WTC11 (cell line): ENCODE data around the gene HEATR5A. TPM values are rescaled to one million over a fixed set of nuclear protein-coding genes. Genes with fewer than 3 reads are reported as not detected.

Source experiments
- ATAC-seq: fragments of 200-7000 bp; cut with Tn5 transposase; 2 replicates; pipeline ENCODE4 v1.10.0; 2021; ENCODE audit warnings: mild to moderate bottlenecking, moderate library complexity
- CTCF ChIA-PET: fragments of 300-600 bp; sonication (Branson Sonifier 250); formaldehyde crosslinking; loops from one replicate; lab custom pipeline; 2021; ENCODE audit warnings: antibody characterized with exemption; lab: Charles Lee
- POLR2A ChIA-PET: fragments of 350-600 bp; sonication (Branson Sonifier 250); formaldehyde crosslinking; loops from one replicate; lab custom pipeline; 2021; ENCODE audit warnings: antibody characterized with exemption; lab: Charles Lee
- DNase-seq: peaks from one replicate; pipeline ENCODE4 v3.0.0; 2021; ENCODE audit warnings: low spot score
- H3K27ac Mint-ChIP-seq: 2 replicates; pipeline ENCODE4 v1.8.0; 2021; ENCODE audit warnings: mixed read lengths
- H3K27me3 Mint-ChIP-seq: 2 replicates; pipeline ENCODE4 v1.8.0; 2021; ENCODE audit warnings: low read depth, mild to moderate bottlenecking, moderate library complexity, mixed read lengths
- H3K36me3 Mint-ChIP-seq: 2 replicates; pipeline ENCODE4 v1.8.0; 2021; ENCODE audit warnings: mixed read lengths
- H3K4me1 Mint-ChIP-seq: 2 replicates; pipeline ENCODE4 v1.8.0; 2022; ENCODE audit warnings: mixed read lengths
- H3K4me3 Mint-ChIP-seq: 2 replicates; pipeline ENCODE4 v1.8.0; 2021; ENCODE audit warnings: mild to moderate bottlenecking, moderate library complexity, mixed read lengths
- H3K9me3 Mint-ChIP-seq: 2 replicates; pipeline ENCODE4 v1.8.0; 2021; ENCODE audit warnings: mixed read lengths
- ATF1 ChIP-seq: sonication (generic); formaldehyde crosslinking; IDR thresholded peaks from 2 replicates; pipeline ENCODE4 v1.8.1; 2023; ENCODE audit warnings: mild to moderate bottlenecking, moderate library complexity, missing genetic modification reagents
- FOXJ3 ChIP-seq: sonication (generic); formaldehyde crosslinking; IDR thresholded peaks from 2 replicates; pipeline ENCODE4 v1.9.0; 2021; ENCODE audit warnings: missing genetic modification reagents, mild to moderate bottlenecking, borderline replicate concordance
- FOXK1 ChIP-seq: sonication (generic); formaldehyde crosslinking; IDR thresholded peaks from 2 replicates; pipeline ENCODE4 v1.8.0; 2022; ENCODE audit warnings: mild to moderate bottlenecking, moderate library complexity, missing genetic modification reagents
- HMGXB4 ChIP-seq: sonication (generic); formaldehyde crosslinking; IDR thresholded peaks from 2 replicates; pipeline ENCODE4 v1.8.1; 2023; ENCODE audit warnings: mild to moderate bottlenecking, moderate library complexity, missing genetic modification reagents
- JAZF1 ChIP-seq: fragments of 250-450 bp; sonication (Bioruptor Pico); IDR thresholded peaks from 2 replicates; pipeline ENCODE4 v1.9.0; 2021; ENCODE audit warnings: moderate library complexity, mild to moderate bottlenecking, inconsistent platforms
- KAT7 ChIP-seq: sonication (generic); formaldehyde crosslinking; IDR thresholded peaks from 2 replicates; pipeline ENCODE4 v1.8.1; 2023; ENCODE audit warnings: missing genetic modification reagents, mild to moderate bottlenecking, borderline replicate concordance
- MYBL2 ChIP-seq: sonication (generic); formaldehyde crosslinking; IDR thresholded peaks from 2 replicates; pipeline ENCODE4 v1.8.1; 2023; ENCODE audit warnings: mild to moderate bottlenecking, moderate library complexity, missing genetic modification reagents
- SOX15 ChIP-seq: fragments of 250-450 bp; sonication (Bioruptor Pico); IDR thresholded peaks from 2 replicates; pipeline ENCODE4 v1.9.0; 2021; ENCODE audit warnings: mild to moderate bottlenecking
- TEAD1 ChIP-seq: sonication (generic); formaldehyde crosslinking; IDR thresholded peaks from 2 replicates; pipeline ENCODE4 v1.8.0; 2022; ENCODE audit warnings: mild to moderate bottlenecking, missing genetic modification reagents
- TEAD4 ChIP-seq: sonication (generic); formaldehyde crosslinking; IDR thresholded peaks from 2 replicates; pipeline ENCODE4 v1.8.0; 2022; ENCODE audit warnings: mild to moderate bottlenecking, missing genetic modification reagents
- ZNF138 ChIP-seq: sonication (generic); formaldehyde crosslinking; conservative IDR thresholded peaks from 2 replicates; pipeline ENCODE4 v1.8.1; 2022; ENCODE audit warnings: mild to moderate bottlenecking, moderate library complexity, missing genetic modification reagents
- ZNF317 ChIP-seq: sonication (generic); formaldehyde crosslinking; IDR thresholded peaks from 2 replicates; pipeline ENCODE4 v1.8.1; 2023; ENCODE audit warnings: low read depth, mild to moderate bottlenecking, moderate library complexity, missing genetic modification reagents, borderline replicate concordance
- total RNA-seq: library from RNA; stranded (reverse); gene quantifications from 3 replicates; pipeline ENCODE4 v1.2.3, GENCODE V29; 2021
- TF ChIP-seq, protein P1 (sequence below): sonication (generic); formaldehyde crosslinking; IDR thresholded peaks from 2 replicates; pipeline ENCODE4 v1.8.1; 2022; ENCODE audit warnings: missing genetic modification reagents, borderline replicate concordance
- TF ChIP-seq, protein P2 (sequence below): fragments of 250-450 bp; sonication (Bioruptor Pico); IDR thresholded peaks from 2 replicates; pipeline ENCODE4 v1.9.0; 2021; ENCODE audit warnings: mild to moderate bottlenecking, borderline replicate concordance
- TF ChIP-seq, protein P3 (sequence below): fragments of 250-450 bp; sonication (Bioruptor Pico); conservative IDR thresholded peaks from 2 replicates; pipeline ENCODE4 v1.9.0; 2021; ENCODE audit warnings: mild to moderate bottlenecking

HEATR5A gene
- total RNA-seq, 1 experiment from 2014 or later: 36.2 TPM

DNA sequence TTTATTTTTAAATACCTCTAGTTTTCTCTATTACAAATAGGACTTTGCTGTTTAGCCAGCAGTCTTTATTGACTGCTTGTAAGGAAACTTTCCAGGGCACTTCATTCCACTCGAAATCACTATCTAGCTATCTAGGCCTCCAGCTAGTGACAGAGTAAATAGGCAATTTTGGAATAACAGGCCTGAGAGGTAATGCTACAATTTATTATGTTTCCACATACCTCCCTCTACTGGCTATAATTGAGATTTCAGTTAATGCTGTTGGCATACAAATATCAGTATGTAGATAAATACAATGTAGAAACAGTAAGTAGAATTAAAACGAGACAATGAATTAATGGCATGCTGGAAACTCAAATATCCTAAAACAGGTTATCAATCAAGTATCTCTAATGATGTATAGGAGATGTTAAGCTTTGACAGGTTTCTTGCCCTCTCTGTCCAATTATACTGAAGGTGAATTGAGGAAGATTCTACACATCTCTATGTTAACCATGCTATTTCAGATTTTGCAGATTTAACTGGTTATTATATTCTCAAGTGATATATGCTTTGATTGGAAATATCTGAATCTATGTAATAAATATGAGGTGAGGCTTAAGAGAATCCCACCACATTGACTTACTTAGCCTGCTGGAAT, 29.7 kb upstream of the HEATR5A start:
- ATAC-seq: no peak
- CTCF ChIA-PET: interaction anchor here (0.6 to 2.1 kb wide), 8 partner anchors 29 to 1110 kb away, joined by 3 to 6 read pairs (median 4); partner anchors contain the start of gene HEATR5A
- Mint-ChIP-seq H3K27me3 (no peaks in the 10 kb centered on the region), H3K9me3 (no peaks in the 10 kb centered on the region), H3K27ac (no peak overlapping the region), H3K4me1 (no peaks in the 10 kb centered on the region), H3K36me3 (peaks cover 28% of the 10 kb centered on the region)
- TF ChIP-seq, protein P1, sequence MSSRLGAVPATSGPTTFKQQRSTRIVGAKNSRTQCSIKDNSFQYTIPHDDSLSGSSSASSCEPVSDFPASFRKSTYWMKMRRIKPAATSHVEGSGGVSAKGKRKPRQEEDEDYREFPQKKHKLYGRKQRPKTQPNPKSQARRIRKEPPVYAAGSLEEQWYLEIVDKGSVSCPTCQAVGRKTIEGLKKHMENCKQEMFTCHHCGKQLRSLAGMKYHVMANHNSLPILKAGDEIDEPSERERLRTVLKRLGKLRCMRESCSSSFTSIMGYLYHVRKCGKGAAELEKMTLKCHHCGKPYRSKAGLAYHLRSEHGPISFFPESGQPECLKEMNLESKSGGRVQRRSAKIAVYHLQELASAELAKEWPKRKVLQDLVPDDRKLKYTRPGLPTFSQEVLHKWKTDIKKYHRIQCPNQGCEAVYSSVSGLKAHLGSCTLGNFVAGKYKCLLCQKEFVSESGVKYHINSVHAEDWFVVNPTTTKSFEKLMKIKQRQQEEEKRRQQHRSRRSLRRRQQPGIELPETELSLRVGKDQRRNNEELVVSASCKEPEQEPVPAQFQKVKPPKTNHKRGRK (CRISPR knock-in tag): no peak
- TF ChIP-seq SOX15 (CRISPR knock-in tag): no peak
- TF ChIP-seq FOXJ3 (CRISPR knock-in tag): no peak
- no peak for TF ChIP-seq ZNF317 (CRISPR knock-in tag)
- TF ChIP-seq, all 79 proteins: peak for 0
- POLR2A ChIA-PET: interaction anchor here (0.6 to 0.7 kb wide), 2 partner anchors 30 to 392 kb away, joined by 3 read pairs; partner anchors contain the start of gene HEATR5A
- no peak for DNase-seq
- H3K4me3 Mint-ChIP-seq: no peak overlapping the region

GRCh38 chr14:31449136-31449535, 28.8 kb upstream of the HEATR5A start:
- TF ChIP-seq TEAD1 (CRISPR knock-in tag): no peak
- no peak for TF ChIP-seq JAZF1 (CRISPR knock-in tag)
- TF ChIP-seq TEAD4 (CRISPR knock-in tag): no peak
- no peaks in the 10 kb centered on the region for H3K27me3 Mint-ChIP-seq
- no peak overlapping the region for H3K27ac Mint-ChIP-seq
- ChIA-PET POLR2A (no interaction called here), CTCF (interaction anchor here (1.0 to 2.1 kb wide), 5 partner anchors 29 to 1111 kb away, joined by 3 to 6 read pairs (median 5); partner anchors contain the start of gene HEATR5A)
- no peak overlapping the region for H3K4me3 Mint-ChIP-seq
- peaks cover under 1% of the 10 kb centered on the region; the same call in 1 of the 2 replicates for H3K9me3 Mint-ChIP-seq
- DNase-seq: no peak
- no peak for ATAC-seq
- H3K36me3 Mint-ChIP-seq: peaks cover 29% of the 10 kb centered on the region
- H3K4me1 Mint-ChIP-seq: no peaks in the 10 kb centered on the region

- peaks cover 4% of the 10 kb centered on the region; the same call in 1 of the 2 replicates for H3K9me3 Mint-ChIP-seq
- CTCF ChIA-PET: interaction anchor here (0.8 kb wide), 1 partner anchor 809 kb away, joined by 3 read pairs; no protein-coding TSS in a partner anchor
- TF ChIP-seq HMGXB4 (no peak), TEAD4 (CRISPR knock-in tag) (no peak), KAT7 (no peak), ZNF138 (CRISPR knock-in tag) (no peak), FOXK1 (no peak), MYBL2 (CRISPR knock-in tag) (no peak), ATF1 (no peak)
- TF ChIP-seq, protein P2, sequence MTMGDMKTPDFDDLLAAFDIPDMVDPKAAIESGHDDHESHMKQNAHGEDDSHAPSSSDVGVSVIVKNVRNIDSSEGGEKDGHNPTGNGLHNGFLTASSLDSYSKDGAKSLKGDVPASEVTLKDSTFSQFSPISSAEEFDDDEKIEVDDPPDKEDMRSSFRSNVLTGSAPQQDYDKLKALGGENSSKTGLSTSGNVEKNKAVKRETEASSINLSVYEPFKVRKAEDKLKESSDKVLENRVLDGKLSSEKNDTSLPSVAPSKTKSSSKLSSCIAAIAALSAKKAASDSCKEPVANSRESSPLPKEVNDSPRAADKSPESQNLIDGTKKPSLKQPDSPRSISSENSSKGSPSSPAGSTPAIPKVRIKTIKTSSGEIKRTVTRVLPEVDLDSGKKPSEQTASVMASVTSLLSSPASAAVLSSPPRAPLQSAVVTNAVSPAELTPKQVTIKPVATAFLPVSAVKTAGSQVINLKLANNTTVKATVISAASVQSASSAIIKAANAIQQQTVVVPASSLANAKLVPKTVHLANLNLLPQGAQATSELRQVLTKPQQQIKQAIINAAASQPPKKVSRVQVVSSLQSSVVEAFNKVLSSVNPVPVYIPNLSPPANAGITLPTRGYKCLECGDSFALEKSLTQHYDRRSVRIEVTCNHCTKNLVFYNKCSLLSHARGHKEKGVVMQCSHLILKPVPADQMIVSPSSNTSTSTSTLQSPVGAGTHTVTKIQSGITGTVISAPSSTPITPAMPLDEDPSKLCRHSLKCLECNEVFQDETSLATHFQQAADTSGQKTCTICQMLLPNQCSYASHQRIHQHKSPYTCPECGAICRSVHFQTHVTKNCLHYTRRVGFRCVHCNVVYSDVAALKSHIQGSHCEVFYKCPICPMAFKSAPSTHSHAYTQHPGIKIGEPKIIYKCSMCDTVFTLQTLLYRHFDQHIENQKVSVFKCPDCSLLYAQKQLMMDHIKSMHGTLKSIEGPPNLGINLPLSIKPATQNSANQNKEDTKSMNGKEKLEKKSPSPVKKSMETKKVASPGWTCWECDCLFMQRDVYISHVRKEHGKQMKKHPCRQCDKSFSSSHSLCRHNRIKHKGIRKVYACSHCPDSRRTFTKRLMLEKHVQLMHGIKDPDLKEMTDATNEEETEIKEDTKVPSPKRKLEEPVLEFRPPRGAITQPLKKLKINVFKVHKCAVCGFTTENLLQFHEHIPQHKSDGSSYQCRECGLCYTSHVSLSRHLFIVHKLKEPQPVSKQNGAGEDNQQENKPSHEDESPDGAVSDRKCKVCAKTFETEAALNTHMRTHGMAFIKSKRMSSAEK (CRISPR knock-in tag): no peak
- TF ChIP-seq, protein P3, sequence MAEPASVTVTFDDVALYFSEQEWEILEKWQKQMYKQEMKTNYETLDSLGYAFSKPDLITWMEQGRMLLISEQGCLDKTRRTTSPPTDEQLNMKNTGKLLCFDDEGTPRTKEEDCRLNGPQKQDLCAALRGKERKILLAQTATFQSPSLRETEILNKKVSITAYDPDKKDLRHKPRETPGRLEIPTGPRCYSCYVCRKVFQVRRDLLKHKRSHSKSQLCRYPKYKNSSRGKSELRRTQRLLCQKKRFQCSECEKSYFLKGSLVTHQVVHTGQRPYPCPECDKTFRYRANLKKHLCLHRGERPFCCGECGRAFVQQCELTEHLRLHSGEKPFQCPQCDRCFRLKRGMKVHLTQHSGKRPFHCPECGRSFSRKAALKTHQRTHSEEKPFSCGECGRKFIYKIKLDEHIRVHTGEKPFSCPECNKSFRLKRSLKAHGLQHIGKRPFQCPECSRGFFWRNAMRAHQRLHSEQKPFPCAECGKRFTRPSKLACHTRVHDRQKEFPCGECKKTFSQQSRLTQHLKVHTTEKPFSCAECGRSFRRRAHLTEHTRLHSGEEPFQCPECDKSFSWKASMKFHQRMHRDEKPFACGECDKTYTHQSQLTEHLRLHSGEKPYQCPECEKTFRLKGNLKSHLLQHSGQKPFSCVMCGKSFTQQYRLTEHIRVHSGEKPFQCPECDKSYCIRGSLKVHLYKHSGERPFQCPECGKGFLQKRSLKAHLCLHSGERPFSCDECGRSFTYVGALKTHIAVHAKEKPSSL (CRISPR knock-in tag): no peak
- H3K27ac Mint-ChIP-seq: no peak overlapping the region
- H3K4me1 Mint-ChIP-seq: no peaks in the 10 kb centered on the region
- no peak overlapping the region for H3K4me3 Mint-ChIP-seq
- no peaks in the 10 kb centered on the region for H3K27me3 Mint-ChIP-seq
- POLR2A ChIA-PET: no interaction called here
- H3K36me3 Mint-ChIP-seq: peaks cover 13% of the 10 kb centered on the region
- no peak for ATAC-seq
- DNase-seq: no peak
Measured at GRCh38 chr14:31445703-31446102, 25.4 kb upstream of the HEATR5A start.
